ENCODE data around the gene CLEC4E.
"Not testable (repeated sequence)": the region's sequence is repeated elsewhere in the genome, so short reads cannot be mapped to it uniquely, and the experiment has no call there.

The CLEC4E gene

GRCh38 chr12:8540831-8541230 is at the start of gene CLEC4E:
Gene CLEC4E (minus strand): TSS chr12:8540905. CDS start chr12:8540797, 108 bp downstream.
- DNase-seq, result not testable (repeated sequence)

GRCh38 chr12:8589679-8590078 is 49.0 kb upstream of the CLEC4E start:
- DNase-seq, result no peak

- not testable (repeated sequence) for DNase-seq
These were observed 43.8 kb upstream of the CLEC4E start for GRCh38 chr12:8584478-8584877.

GRCh38 chr12:8584004-8584403 is 43.3 kb upstream of the CLEC4E start:
- DNase-seq, result peak; percentile 24

- DNase-seq, result no peak
These were observed 40.5 kb upstream of the CLEC4E start for GRCh38 chr12:8581098-8581784.

- DNase-seq, result no peak
These were observed 37.2 kb upstream of the CLEC4E start for GRCh38 chr12:8577879-8578278.

GRCh38 chr12:8572507-8572906 is 31.8 kb upstream of the CLEC4E start:
- DNase-seq, result no peak

GRCh38 chr12:8566525-8566924 is 25.8 kb upstream of the CLEC4E start:
- DNase-seq, result no peak

- not testable (repeated sequence) for DNase-seq
These were observed 25.3 kb upstream of the CLEC4E start for GRCh38 chr12:8566052-8566451.

GRCh38 chr12:8564656-8565055 is 24.0 kb upstream of the CLEC4E start:
- no peak for DNase-seq

- DNase-seq, result no peak
These were observed 22.7 kb upstream of the CLEC4E start for GRCh38 chr12:8563356-8563755.

GRCh38 chr12:8562310-8562709 is 21.6 kb upstream of the CLEC4E start:
- DNase-seq, result no peak

GRCh38 chr12:8561011-8561410 is 20.3 kb upstream of the CLEC4E start:
- no peak for DNase-seq

- DNase-seq, result no peak
These were observed 19.0 kb upstream of the CLEC4E start for GRCh38 chr12:8559676-8560075.

GRCh38 chr12:8556531-8557097 is 15.9 kb upstream of the CLEC4E start:
- DNase-seq, result no peak

- DNase-seq, result no peak
These were observed 13.9 kb upstream of the CLEC4E start for GRCh38 chr12:8554451-8555195.

GRCh38 chr12:8553088-8553627 is 12.5 kb upstream of the CLEC4E start:
- DNase-seq, result no peak

- no peak for DNase-seq
These were observed 8.7 kb upstream of the CLEC4E start for GRCh38 chr12:8549381-8549780.

- DNase-seq, result no peak
These were observed 7.5 kb upstream of the CLEC4E start for GRCh38 chr12:8548192-8548591.

GRCh38 chr12:8547645-8548044 is 6.9 kb upstream of the CLEC4E start:
- no peak for DNase-seq

- DNase-seq, result no peak
These were observed 5.9 kb upstream of the CLEC4E start for GRCh38 chr12:8546591-8546990.

GRCh38 chr12:8544295-8544694 is 3.6 kb upstream of the CLEC4E start:
- DNase-seq, result peak; percentile 79

GRCh38 chr12:8541562-8541961 is 857 bp upstream of the CLEC4E start:
- no peak for DNase-seq

- DNase-seq, result not testable (repeated sequence)
These were observed 2.9 kb downstream of the CLEC4E start for GRCh38 chr12:8537820-8538219.

All from femur (tissue), 1 donor.